PC-9 (cell line): ENCODE data around the gene CLEC11A.

ENCODE experiments used
- EZH2 ChIP-seq: fragments of 200-600 bp; sonication (generic); IDR thresholded peaks from 2 replicates; pipeline ENCODE4 v1.8.0; 2017; ENCODE audit warnings: antibody characterized with exemption, low read depth
- TF ChIP-seq, protein P1 (sequence below): fragments of 200-600 bp; sonication (generic); conservative IDR thresholded peaks from 2 replicates; pipeline ENCODE4 v1.6.1; 2017; ENCODE audit warnings: mixed run types, antibody characterized with exemption, mild to moderate bottlenecking, moderate library complexity

DNA sequence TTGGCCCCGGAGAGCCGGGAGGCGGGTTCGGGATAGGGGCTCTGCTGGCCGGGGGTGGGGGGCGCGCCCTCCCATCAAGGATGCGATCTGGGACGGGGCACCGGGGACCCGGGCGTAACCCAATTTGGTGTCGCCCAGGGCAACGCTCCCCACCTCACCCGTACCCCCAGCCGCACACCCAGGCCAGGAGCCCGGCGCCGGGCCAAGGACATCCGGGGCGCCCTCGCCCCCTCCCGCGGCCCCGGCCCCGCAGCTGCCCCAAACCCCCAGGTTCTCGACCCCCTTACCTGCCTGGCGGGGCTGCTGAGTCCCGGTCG, 4.1 kb upstream of the CLEC11A start:
- TF ChIP-seq, protein P1, sequence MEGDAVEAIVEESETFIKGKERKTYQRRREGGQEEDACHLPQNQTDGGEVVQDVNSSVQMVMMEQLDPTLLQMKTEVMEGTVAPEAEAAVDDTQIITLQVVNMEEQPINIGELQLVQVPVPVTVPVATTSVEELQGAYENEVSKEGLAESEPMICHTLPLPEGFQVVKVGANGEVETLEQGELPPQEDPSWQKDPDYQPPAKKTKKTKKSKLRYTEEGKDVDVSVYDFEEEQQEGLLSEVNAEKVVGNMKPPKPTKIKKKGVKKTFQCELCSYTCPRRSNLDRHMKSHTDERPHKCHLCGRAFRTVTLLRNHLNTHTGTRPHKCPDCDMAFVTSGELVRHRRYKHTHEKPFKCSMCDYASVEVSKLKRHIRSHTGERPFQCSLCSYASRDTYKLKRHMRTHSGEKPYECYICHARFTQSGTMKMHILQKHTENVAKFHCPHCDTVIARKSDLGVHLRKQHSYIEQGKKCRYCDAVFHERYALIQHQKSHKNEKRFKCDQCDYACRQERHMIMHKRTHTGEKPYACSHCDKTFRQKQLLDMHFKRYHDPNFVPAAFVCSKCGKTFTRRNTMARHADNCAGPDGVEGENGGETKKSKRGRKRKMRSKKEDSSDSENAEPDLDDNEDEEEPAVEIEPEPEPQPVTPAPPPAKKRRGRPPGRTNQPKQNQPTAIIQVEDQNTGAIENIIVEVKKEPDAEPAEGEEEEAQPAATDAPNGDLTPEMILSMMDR: no peak
- TF ChIP-seq EZH2: no peak
